Mucosa of rectum (tissue), 2 donors: ENCODE measurements around the gene BTD.

Experiments used
- H3K27ac ChIP-seq, 2 donors: one replicate each; pipeline ENCODE4 v1.7.0; 2013; ENCODE audit warnings: inconsistent platforms in 2 of 2, low read depth in 2 of 2, low read length in 2 of 2
- H3K27me3 ChIP-seq, 2 donors: one replicate each; pipeline ENCODE4 v1.7.0; 2013; ENCODE audit warnings: low read length in 2 of 2; ENCODE audit not compliant: control insufficient read depth in 2 of 2, insufficient read depth in 2 of 2
- H3K36me3 ChIP-seq, 2 donors: one replicate each; pipeline ENCODE4 v1.7.0; 2013; ENCODE audit warnings: low read length in 2 of 2; ENCODE audit not compliant: control insufficient read depth in 2 of 2, insufficient read depth in 2 of 2
- H3K4me1 ChIP-seq, 2 donors: one replicate each; pipeline ENCODE4 v1.7.0; 2013; ENCODE audit warnings: low read length in 2 of 2, mild to moderate bottlenecking in 1 of 2; ENCODE audit not compliant: control insufficient read depth in 2 of 2, insufficient read depth in 2 of 2
- H3K4me3 ChIP-seq, 2 donors: one replicate each; pipeline ENCODE4 v1.7.0; 2013; ENCODE audit warnings: low read length in 2 of 2
- H3K9ac ChIP-seq, 2 donors: one replicate each; pipeline ENCODE4 v1.7.0; 2013; ENCODE audit warnings: low read length in 2 of 2, low read depth in 1 of 2, mild to moderate bottlenecking in 1 of 2
- H3K9me3 ChIP-seq, 2 donors: one replicate each; pipeline ENCODE4 v1.7.0; 2013; ENCODE audit warnings: low read length in 2 of 2; ENCODE audit not compliant: control insufficient read depth in 2 of 2
- donor health status: healthy.
- donor health status: Normal muscosa, but diverticular disease.

The BTD gene

GRCh38 chr3:15685927-15686326 lies 84.4 kb downstream of the BTD start:
- H3K36me3 ChIP-seq = peaks cover 42 to 43% of the 10 kb centered on the region in 2 donors
- no peak overlapping the region for H3K9ac ChIP-seq
- no peaks in the 10 kb centered on the region for H3K27me3 ChIP-seq
- no peak overlapping the region for H3K4me3 ChIP-seq
- H3K27ac ChIP-seq = no peak overlapping the region
- no peaks in the 10 kb centered on the region for H3K9me3 ChIP-seq
- H3K4me1 ChIP-seq = no peaks in the 10 kb centered on the region

- Histone ChIP-seq H3K27me3 (no peaks in the 10 kb centered on the region), H3K9me3 (no peaks in the 10 kb centered on the region), H3K36me3 (peaks cover 45 to 49% of the 10 kb centered on the region in 2 donors), H3K27ac (no peak overlapping the region), H3K4me3 (no peak overlapping the region), H3K9ac (no peak overlapping the region), H3K4me1 (no peaks in the 10 kb centered on the region)
Measured at GRCh38 chr3:15690230-15690629, 88.7 kb downstream of the BTD start.

GRCh38 chr3:15690748-15691147 lies 89.2 kb downstream of the BTD start:
- Histone ChIP-seq H3K36me3 (peaks cover 41 to 48% of the 10 kb centered on the region in 2 donors), H3K27ac (no peak overlapping the region), H3K27me3 (no peaks in the 10 kb centered on the region), H3K9me3 (no peaks in the 10 kb centered on the region), H3K4me1 (no peaks in the 10 kb centered on the region), H3K4me3 (no peak overlapping the region), H3K9ac (no peak overlapping the region)

- Histone ChIP-seq H3K4me1 (no peaks in the 10 kb centered on the region), H3K36me3 (peaks cover 26 to 41% of the 10 kb centered on the region in 2 donors)
Measured at GRCh38 chr3:15693355-15693754, 91.8 kb downstream of the BTD start.

GRCh38 chr3:15694628-15695027 lies 93.1 kb downstream of the BTD start:
- Histone ChIP-seq H3K36me3 (peaks cover 17 to 30% of the 10 kb centered on the region in 2 donors), H3K27ac (no peak overlapping the region), H3K27me3 (no peaks in the 10 kb centered on the region), H3K4me1 (no peaks in the 10 kb centered on the region), H3K9ac (no peak overlapping the region), H3K9me3 (no peaks in the 10 kb centered on the region), H3K4me3 (no peak overlapping the region)

More at GRCh38 chr3:15693355-15693754, 91.8 kb downstream of the BTD start:
- Histone ChIP-seq H3K4me3 (no peak overlapping the region), H3K27me3 (no peaks in the 10 kb centered on the region), H3K9ac (no peak overlapping the region), H3K27ac (no peak overlapping the region), H3K9me3 (no peaks in the 10 kb centered on the region)
